ENCODE data around the gene TRDN.
"Not testable (repeated sequence)": the region's sequence is repeated elsewhere in the genome, so short reads cannot be mapped to it uniquely, and the experiment has no call there.

The TRDN gene

DNA sequence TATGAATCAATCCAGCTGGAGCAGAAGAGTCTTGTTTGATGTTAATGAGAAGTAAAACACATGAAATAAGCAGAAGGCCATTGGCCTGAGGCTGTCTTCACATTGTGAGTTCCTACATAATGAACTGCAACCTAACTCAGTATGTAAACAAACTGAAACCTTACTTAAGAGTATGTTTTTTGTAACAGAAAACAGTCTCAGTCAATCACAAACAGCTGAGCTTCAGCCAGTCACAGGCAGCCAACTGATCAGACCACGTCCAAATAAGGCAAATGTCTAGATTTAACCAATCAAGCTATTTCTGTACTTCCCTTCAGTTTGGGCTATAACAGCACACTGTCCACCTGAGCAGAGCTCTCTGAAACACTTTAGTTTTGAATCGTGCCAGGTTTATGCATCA is 234.7 kb downstream of the TRDN start:
- no peak for DNase-seq (ENCODE audit: low spot score)

DNA sequence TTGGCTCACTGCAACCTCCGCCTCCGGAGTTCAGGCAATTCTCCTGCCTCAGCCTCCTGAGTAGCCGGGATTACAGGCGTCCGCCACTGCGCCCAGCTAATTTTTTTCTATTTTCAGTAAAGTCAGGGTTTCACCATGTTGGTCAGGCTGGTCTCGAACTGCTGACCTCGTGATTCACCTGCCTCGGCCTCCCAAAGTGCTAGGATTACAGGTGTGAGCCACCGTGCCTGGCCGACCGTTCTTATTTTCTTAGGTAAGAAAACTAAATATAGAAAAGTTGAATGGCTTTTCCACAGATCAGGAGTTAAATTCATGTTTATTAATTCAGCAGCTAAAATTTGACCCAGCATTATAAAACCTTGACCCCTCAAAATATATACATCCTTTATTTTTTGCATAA is 238.7 kb downstream of the TRDN start:
- no peak for DNase-seq (ENCODE audit: low spot score)

DNA sequence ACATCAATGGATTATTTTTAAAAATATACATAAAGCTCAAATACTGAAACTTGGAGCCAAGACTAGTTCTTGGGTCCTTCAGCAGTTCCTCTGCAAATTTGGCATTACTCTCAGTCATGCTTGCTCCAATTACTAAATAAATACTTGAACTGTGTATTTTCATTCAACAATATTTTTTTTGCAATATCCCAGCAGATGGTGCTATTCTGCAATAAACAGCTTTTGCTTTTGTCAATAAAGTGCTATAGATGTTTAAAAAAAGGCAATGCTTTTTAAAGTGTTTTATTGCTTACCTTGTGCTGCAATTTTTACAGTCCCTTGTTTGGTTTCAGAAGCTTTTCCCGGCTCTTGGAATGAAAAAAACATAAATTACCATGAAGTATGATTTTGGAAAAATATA is 243.4 kb downstream of the TRDN start:
- no peak for DNase-seq (ENCODE audit: low spot score)

DNA sequence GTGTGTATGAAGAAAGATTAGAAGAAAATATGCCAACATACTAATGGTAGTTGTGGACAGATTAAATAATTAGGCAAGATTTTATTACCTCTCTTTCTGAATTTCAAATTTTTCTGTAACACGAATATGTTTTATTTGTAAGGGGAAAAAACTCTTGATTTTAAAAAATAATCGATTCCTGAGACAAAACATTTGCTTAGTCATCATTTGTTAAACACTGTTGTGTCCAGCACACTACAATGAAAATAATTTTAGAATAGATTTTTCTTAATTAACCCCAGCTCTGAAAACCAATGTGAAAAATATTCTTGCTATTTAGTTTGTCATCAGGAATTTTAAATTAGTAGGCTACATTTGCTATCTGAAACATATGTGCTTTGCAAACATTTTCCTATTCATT is 253.0 kb downstream of the TRDN start:
- DNase-seq (ENCODE audit: low spot score): no peak

DNA sequence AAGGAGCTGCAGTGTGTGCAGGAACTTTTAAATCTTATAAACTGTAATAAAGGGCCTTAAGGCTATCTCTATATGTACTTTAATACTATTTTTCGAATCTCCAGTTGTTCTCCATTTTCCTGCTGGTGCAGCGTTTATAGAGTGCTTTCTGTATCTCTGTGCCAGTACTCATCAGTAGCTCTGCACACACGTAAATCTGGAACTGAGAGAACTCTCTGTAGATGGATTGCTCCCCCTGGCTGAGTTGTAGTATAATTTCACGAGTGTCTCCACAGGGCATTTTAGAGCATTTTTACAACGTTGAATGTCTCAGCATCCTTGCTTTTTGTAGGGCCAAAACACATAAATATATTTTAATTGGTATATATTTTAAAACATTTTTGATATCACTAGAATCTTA is 256.5 kb downstream of the TRDN start:
- no peak for DNase-seq (ENCODE audit: low spot score)

DNA sequence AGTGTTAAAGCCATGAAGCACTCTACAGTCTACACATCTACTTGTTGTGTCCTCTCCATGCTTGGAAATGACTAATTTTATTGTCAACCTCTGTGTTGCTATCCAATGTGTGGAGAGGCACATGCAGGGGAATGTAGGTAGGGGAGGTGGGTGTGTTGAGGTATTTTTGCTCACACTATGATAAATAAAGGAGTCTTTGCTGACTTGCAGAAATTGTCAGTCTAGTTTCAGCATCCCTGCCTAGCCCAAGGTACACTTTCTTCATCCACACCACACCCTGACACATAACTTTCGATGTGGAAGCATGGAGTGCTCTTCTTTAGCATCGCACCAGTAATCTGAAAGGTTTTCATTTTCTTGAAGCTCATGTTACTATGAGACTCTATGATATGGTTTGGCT is 264.0 kb downstream of the TRDN start:
- no peak for DNase-seq (ENCODE audit: low spot score)

DNA sequence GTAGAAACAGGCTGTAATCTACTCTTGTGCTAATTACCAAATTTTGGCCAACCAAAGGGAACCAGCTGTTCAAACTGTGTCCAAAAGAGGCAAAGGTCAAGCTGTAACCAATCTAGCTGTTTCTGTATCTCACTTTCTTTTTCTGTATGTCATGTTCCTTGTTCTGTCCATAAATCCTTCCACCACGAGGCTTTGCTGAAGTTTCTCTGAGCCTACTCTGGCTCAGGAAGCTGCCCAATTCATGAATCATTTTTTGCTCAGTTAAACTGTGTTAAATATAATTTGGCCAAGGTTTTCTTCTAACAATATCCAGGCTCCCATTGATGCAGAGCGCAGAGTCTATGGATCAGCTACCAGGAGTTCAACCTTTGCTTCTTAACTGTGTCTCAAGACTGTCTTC is 272.8 kb downstream of the TRDN start:
- DNase-seq (ENCODE audit: low spot score): no peak

DNA sequence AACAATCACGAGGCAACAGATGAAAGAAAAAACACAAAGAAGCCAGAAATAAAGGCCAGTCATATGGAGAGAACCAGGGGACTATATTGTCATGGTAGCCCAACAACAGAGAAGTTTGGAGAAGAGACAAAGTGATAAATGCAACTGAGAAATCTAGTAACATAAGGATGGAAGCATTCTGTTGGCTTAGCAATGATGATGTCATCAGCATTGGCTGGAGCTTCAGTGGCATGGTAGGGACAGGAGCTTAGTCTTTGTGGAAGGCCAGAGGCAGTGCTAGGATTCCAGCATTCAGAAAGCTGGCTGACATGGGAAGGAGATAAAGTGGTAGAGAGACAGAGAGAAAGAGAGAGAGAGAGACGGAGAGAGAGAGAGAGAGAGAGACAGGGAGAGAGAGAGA is 276.4 kb downstream of the TRDN start:
- no peak for DNase-seq (ENCODE audit: low spot score)

DNA sequence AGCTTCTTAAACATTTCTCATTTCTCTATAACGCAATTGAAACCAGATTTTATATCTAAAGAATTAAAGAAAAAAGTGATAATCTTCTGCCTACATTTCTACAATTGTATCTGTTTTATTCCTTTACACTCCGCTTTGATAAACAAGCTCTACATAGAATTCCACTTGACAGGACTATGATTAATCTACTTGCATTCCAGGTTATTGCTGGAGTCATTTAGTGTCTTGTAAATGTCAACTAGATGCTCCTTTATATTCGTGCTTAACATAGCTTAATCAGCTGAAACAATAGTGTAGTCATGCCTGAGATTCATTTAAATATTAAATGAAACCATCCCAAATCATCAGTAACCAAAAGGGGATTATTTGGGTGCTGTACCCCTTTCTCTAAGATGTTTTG is 284.0 kb downstream of the TRDN start:
- DNase-seq (ENCODE audit: low spot score): no peak

DNA sequence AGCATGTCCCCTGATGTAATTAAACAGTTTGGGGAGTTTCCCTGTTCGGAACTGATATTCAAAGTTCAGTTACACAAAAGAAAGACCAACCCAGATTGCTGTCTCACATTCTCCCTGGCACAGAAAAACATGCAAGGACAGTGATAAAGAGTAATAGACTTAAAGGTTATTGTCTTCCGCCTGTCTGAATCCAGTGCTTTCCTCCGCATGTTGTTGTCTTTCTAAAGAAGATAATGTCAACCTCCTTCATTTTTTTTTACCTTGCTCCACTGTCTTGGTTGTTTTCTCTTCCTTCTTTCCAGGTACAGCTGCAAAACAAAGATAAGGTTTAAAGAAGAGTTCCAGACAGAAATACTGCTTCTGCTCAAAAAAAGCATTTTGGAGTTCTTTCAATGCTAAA is 284.5 kb downstream of the TRDN start:
- DNase-seq (ENCODE audit: low spot score): no peak

DNA sequence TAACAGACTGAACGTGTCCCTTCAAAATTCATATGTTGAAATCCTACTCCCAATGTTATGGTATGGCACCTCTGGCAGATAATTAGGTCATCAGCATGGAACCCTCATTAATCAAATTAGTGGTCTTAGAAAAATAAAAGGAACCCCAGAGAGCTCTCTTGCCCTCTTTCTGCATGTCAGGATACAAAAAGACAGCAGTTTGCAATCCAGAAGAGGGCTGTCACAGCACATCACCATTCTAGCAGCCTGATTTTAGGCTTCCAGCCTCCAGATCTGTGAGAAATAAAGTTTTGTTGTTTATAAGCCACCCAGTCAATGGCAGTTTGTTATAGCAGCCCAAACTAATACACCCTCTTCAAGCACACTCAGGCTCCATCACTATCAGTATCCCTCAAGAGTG is 292.9 kb downstream of the TRDN start:
- no peak for DNase-seq (ENCODE audit: low spot score)

DNA sequence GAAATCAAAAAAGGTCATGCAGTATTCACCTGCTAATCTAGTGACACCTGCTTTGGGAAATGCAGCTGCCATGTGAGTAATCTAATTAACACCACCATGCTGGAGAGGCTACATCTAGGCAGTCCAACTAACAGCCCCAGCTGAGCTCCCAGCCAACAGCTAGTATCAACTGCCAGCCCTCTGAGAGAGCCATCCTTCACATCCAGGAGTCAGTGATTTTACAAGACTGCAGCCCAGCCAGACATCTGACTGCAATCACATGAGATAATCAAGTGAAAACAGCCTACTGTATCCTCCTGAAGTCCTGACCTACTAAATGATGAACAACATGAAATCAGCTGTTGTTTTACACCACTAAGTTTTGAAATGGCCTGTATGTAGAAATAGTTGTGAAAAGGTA is 298.4 kb downstream of the TRDN start:
- DNase-seq (ENCODE audit: low spot score): no peak

DNA sequence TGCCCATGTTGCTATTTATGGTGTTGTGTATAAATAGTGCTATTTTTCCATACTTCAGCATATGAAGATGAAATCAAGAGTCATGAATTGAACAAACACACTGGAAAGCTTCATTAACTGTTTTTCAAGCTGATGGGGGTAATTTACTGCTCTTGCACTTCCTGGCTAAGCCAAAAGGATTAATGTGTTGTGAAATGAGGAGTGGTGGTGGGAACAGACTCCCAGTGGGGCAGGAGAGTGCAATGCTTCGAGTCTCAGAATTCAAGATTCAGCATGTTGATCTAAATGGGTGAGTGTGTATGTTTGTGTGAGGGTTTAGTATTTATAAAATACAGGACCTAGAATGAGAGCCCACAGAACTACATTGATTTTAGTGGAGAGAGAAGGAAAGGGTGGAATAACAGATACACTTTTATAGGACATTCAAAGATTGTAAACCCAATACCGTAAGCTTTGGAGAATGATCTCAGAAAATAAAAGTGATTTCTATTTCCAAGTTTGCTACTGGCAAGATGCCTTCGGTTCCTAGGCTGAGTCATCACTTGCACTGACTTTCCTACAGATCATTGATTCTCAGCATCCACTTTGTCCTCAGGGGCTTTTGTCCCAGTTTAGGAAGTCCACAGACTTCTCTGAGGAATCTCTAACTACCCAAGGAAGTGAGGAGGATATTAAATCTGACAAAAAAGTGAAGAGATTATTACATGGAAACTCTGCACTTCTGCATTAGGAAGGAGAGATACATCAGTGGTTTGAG is 303.6 kb downstream of the TRDN start:
- DNase-seq (ENCODE audit: low spot score): no peak

DNA sequence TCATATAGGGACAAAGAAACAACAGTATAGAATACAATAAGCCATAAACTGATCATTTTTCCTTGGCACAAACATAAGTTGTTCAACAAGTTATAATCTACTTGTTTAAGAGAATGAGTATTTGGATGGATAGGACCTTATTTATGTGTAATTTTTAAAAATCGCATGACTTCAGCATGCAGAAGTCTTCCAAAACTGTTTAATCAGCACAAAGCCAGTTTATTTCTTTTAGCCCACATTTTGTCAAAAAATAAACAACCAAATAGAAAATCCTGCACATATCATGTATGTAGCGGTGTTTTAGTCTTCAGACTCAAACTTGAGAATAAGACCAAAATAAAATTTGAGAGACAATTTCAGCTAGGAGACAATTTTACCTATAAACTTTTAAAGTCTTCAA is 304.7 kb downstream of the TRDN start:
- no peak for DNase-seq (ENCODE audit: low spot score)

DNA sequence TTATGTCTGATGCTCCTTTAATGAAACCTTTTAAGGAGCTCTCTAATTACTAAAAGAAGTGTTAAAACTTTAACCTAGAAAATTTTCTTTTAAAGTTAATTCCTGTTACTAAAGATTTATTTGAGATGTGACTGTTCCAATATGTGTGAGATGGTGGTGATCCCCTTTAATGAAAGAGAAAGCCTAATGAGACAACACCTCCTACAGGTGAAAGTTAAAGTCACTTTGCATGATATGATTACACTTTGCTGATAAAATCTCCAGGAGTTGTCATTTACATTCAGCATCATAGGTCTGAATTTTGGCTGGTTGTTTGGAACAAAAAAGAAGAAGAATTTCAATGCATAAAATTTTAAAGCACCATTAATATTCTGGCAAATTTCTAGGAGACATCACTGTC is 307.4 kb downstream of the TRDN start:
- no peak for DNase-seq (ENCODE audit: low spot score)

DNA sequence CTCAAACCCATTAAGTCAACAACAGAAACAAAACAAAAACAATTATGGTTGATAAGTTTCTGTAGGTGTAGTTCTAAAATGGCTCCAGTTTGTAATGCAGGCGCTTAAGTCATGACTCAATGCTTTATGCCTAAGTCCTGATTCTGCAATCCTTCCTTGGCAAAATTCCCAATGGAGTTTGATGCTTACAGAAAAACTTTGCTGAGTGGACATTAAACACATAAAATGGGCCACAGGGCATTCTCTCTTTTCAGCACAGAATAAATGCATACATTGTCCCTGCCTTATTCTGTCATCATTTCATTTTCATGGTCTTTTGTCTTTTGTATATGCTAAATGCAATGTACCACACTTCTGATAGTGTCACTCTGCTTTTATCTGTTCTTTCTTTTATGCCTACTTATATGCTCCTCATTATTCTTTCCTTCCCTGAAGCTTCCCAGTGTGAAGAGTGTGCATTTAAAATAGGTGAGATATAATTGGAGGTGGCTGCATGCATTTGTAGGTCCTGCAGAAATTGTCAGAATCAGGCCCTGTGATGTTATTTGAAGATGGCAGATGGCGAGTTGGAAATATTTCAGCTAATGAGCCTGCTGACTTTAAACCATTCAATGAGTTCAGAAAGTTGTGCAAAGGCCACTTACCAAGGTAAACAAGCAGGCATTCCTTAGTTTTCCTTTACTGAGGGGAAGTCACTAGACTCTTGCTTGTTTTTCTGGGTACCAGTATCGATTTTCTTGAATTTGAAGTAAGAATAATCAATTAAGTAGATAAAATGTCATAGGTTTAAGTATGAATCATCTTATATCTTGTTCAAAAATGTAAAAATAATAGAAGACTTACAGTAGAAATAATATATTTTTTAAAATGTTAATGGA is 313.1 kb downstream of the TRDN start:
- no peak for DNase-seq (ENCODE audit: low spot score)

DNA sequence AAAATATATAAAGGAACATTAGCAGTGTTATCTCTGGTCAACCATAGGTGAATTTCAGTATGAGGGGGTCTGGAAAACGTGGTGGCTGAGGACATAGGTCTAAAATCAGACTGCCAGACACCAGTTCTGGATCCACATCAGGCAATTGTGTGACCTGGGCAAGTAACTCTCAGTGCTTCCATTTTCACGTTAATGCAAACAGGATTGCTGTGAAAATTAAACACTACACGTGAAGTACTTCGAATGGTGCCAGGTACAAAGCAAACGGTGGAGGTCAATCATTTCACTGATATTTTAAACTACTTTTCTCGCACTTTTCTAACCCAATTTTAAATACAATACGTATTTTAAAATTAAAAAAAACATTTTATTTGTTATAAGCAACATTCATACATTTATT is 315.7 kb downstream of the TRDN start:
- no peak for DNase-seq (ENCODE audit: low spot score)

DNA sequence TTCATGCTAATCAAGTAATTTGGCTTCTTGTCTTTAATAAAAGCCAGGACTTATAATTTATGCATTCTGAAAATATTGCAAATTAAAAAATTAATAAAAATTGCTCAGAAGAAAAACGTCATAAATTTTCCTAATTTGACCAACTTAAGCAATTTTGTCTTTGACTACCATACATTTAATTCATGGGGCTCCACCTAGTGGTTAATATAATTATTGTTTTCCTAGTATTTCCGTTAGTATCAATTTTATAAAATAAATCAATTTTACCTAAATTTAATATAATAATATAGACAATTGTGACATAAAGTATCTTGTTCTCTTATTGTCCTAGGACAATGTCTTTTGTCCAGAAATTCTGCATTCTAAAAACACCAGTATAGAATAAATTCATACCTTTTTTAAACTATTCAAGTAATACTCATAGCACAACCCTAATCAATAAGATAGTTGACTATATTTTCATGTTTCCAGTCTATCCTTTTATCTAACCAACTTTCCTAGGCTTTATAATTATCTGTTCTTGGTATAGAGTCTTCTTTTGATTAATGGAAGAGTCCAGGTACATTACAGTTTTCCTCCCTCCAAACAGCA is 319.9 kb downstream of the TRDN start:
- peak; percentile 8 for DNase-seq (ENCODE audit: low spot score)

DNA sequence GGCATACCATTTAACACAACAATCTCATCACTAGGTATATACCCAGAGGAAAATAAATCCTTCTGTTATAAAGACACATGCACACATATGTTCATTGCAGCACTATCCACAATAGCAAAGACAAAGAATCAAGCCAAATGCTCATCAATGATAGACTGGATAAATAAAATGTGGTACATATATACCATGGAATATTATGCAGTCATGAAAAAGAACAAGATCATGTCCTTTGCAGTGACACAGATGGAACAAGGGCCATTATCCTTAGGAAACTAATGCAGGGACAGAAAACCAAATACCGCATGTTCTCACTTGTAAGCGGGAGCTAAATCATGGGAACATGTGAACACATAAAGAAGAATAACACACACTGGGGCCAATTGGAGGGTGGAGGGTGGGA is 322.3 kb downstream of the TRDN start:
- not testable (repeated sequence) for DNase-seq (ENCODE audit: low spot score)

DNA sequence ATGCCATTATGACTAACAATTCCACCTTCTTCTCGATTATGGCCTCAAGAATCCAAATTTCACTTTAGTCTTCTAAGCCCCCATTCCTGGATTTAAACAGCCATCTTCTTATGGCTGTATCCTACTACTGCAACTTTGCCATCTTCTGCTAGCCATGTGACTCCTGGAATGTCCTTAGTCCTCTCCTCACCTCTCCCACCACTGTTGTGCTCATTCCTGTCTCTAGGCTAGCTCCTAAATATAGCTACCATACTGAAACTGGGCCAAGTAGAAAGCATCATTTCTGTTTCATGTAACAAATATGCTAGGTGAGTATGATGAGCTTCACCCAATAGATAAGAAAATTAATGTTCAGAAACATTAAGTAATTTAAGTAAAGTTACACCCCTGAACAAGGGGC is 327.6 kb downstream of the TRDN start:
- DNase-seq (ENCODE audit: low spot score): no peak

DNA sequence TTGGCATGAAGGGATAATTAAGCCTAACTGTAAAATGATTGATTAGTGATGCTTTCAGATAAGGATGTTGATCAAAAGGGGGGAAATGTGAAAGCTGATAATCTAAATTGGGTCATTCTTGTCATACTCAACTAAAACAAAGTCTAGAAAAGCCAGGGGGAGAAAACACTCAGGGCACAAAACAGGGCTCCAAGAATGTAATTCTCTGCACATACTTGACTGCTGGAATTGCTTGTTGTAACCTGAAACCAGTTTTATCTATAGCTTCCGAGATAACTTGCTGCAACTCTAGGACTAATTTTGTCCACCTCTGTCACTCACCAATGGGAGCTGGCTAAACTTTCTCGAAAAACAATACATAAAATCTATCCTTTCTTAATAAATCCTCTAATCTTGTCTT is 330.4 kb downstream of the TRDN start:
- no peak for DNase-seq (ENCODE audit: low spot score)

DNA sequence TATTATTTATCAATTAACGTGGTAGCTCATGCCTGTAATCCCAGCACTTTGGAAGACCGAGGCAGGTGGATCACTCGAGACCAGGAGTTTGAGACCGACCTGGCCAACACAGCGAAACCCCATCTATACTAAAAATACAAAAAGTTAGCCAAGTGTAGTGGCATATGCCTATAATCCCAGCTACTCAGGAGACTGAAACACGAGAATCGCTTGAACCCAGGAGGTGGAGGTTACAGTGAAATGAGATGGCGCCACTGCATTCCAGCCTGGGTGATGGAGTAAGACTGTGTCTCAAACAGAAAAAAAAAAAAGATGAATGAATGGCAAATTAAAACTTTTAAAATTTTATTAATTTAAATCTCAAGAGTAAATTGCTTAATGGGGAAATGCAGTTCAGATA is 341.1 kb downstream of the TRDN start:
- no peak for DNase-seq (ENCODE audit: low spot score)

DNA sequence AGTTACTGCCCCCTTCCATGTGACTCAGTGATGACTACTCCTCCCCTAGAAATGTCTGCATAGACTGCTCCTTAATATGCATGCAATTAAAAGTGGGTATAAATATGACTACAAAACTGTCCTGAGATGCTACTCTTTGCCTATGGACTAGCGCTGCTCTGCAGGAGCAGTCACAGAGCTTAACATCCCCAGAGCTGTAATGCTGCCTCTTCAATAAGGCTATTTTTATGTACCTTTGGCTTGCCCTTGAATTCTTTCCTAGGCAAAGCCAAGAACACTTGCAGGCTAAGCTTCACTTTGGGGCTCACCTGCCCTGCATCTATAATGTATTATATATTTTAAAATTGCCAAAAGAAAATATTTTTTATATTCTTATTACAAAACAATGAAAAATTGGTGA is 341.6 kb downstream of the TRDN start:
- DNase-seq (ENCODE audit: low spot score): no peak
